HepG2 (cell line): ENCODE results near the gene CALY. TPM values are rescaled to one million over a fixed set of nuclear protein-coding genes. Genes with fewer than 3 reads are reported as not detected.

Experiments used
- AFF4 ChIP-seq: sonication (generic); formaldehyde crosslinking; IDR thresholded peaks from 2 replicates; pipeline ENCODE4 v1.4.0; 2020; ENCODE audit warnings: missing genetic modification reagents
- AGO2 ChIP-seq: fragments of 200-400 bp; formaldehyde crosslinking; optimal IDR thresholded peaks from 2 replicates; pipeline ENCODE3; 2017; ENCODE audit warnings: mild to moderate bottlenecking, low read depth, low read length, moderate library complexity
- ATRX ChIP-seq: sonication (generic); formaldehyde crosslinking; IDR thresholded peaks from 2 replicates; pipeline ENCODE4 v1.4.0; 2020; ENCODE audit warnings: missing genetic modification reagents, borderline replicate concordance
- FUBP1 ChIP-seq: sonication (generic); formaldehyde crosslinking; IDR thresholded peaks from 2 replicates; pipeline ENCODE4 v1.5.1; 2020; ENCODE audit warnings: missing genetic modification reagents, mild to moderate bottlenecking, borderline replicate concordance
- HNF1A ChIP-seq, 2 experiments: sonication (generic) in 1 of 2; formaldehyde crosslinking in 1 of 2; IDR thresholded peaks; 2 replicates each; pipeline versions ENCODE4 v1.4.0 to v1.6.1; 2016 to 2020; ENCODE audit warnings: borderline replicate concordance in 1 of 2, low read depth in 1 of 2, mild to moderate bottlenecking in 1 of 2, missing genetic modification reagents in 1 of 2
- KLF12 ChIP-seq: sonication (generic); formaldehyde crosslinking; IDR thresholded peaks from 2 replicates; pipeline ENCODE4 v1.4.0; 2020; ENCODE audit warnings: missing genetic modification reagents, borderline replicate concordance
- POLR2G ChIP-seq: fragments of 200-400 bp; formaldehyde crosslinking; IDR thresholded peaks from 2 replicates; pipeline ENCODE4 v1.6.1; 2018; ENCODE audit warnings: mild to moderate bottlenecking, low read depth, low read length, moderate library complexity
- RAD51 ChIP-seq: fragments of 450-650 bp; IDR thresholded peaks from 2 replicates; pipeline ENCODE4 v1.6.1; 2016; ENCODE audit warnings: borderline replicate concordance
- RNF2 ChIP-seq: fragments of 450-650 bp; conservative IDR thresholded peaks from 2 replicates; pipeline ENCODE4 v1.6.1; 2016; ENCODE audit warnings: low read depth
- STAT5B ChIP-seq: sonication (generic); formaldehyde crosslinking; IDR thresholded peaks from 2 replicates; pipeline ENCODE4 v1.4.0; 2020; ENCODE audit warnings: missing genetic modification reagents
- ZFX ChIP-seq: sonication (generic); formaldehyde crosslinking; IDR thresholded peaks from 2 replicates; pipeline ENCODE4 v1.4.0; 2020; ENCODE audit warnings: mild to moderate bottlenecking, low read depth, missing genetic modification reagents, moderate library complexity
- polyA plus RNA-seq, 8 experiments: library from polyadenylated mRNA; depleted of rRNA in 3 of 8; stranded (reverse) in 7 of 8; unstranded in 1 of 8; fragments of >200 nt; fragmentation: Illumina TruSeq in 4 of 8; extraction: Trizol in 4 of 8; gene quantifications; 2 replicates each; pipeline versions ENCODE4 v1.2.1 to v1.2.3, GENCODE V29; 2011 to 2016; ENCODE audit warnings: low read depth in 4 of 8, missing spikeins in 1 of 8, mixed read lengths in 1 of 8; ENCODE audit not compliant: insufficient read depth in 1 of 8
- total RNA-seq, 5 experiments: library from RNA; depleted of rRNA; stranded (reverse); fragments of >200 nt; fragmentation: Illumina TruSeq; extraction: Trizol; gene quantifications; 2 replicates each; pipeline ENCODE4 v1.2.3, GENCODE V29; 2016; ENCODE audit warnings: low read depth in 1 of 5
- TF ChIP-seq, protein P1 (sequence below): sonication (generic); formaldehyde crosslinking; IDR thresholded peaks from 2 replicates; pipeline ENCODE4 v1.5.1; 2020; ENCODE audit warnings: mild to moderate bottlenecking, moderate library complexity, missing genetic modification reagents
- TF ChIP-seq, protein P2 (sequence below): sonication (generic); formaldehyde crosslinking; conservative IDR thresholded peaks from 2 replicates; pipeline ENCODE4 v1.4.0; 2020; ENCODE audit warnings: missing genetic modification reagents
- TF ChIP-seq, protein P3 (sequence below): sonication (generic); formaldehyde crosslinking; IDR thresholded peaks from 2 replicates; pipeline ENCODE4 v1.4.0; 2020; ENCODE audit warnings: missing genetic modification reagents

CALY gene
- total and polyA plus RNA-seq, 2 of the 13 experiments (the other 11 are each of a cell fraction or from before 2014, with no cell fraction given) = 0.08 TPM; not detected in 1

- TF ChIP-seq, protein P1, sequence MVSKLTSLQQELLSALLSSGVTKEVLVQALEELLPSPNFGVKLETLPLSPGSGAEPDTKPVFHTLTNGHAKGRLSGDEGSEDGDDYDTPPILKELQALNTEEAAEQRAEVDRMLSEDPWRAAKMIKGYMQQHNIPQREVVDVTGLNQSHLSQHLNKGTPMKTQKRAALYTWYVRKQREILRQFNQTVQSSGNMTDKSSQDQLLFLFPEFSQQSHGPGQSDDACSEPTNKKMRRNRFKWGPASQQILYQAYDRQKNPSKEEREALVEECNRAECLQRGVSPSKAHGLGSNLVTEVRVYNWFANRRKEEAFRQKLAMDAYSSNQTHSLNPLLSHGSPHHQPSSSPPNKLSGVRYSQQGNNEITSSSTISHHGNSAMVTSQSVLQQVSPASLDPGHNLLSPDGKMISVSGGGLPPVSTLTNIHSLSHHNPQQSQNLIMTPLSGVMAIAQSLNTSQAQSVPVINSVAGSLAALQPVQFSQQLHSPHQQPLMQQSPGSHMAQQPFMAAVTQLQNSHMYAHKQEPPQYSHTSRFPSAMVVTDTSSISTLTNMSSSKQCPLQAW = 0 out of 2 replicates have a peak, but pooled peaks have one; percentile 5
- TF ChIP-seq, protein P2, sequence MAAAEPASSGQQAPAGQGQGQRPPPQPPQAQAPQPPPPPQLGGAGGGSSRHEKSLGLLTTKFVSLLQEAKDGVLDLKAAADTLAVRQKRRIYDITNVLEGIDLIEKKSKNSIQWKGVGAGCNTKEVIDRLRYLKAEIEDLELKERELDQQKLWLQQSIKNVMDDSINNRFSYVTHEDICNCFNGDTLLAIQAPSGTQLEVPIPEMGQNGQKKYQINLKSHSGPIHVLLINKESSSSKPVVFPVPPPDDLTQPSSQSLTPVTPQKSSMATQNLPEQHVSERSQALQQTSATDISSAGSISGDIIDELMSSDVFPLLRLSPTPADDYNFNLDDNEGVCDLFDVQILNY (CRISPR knock-in tag) = no peak
- 0 out of 2 replicates have a peak, but pooled peaks have one; percentile 20 for TF ChIP-seq KLF12 (CRISPR knock-in tag)
- TF ChIP-seq FUBP1 (CRISPR knock-in tag) = 0 out of 2 replicates have a peak, but pooled peaks have one; percentile 42
- TF ChIP-seq ZFX = peak; percentile 93
- no peak for TF ChIP-seq HNF1A (IDR thresholded peaks at IDR 0.05; ENCODE audit: low read depth)
- peak; percentile 31; the same call in 1 of the 2 replicates for TF ChIP-seq HNF1A (CRISPR knock-in tag; IDR thresholded peaks at IDR 0.05; ENCODE audit: borderline replicate concordance)
- no peak for TF ChIP-seq AFF4 (CRISPR knock-in tag)
- peak; percentile 69 for TF ChIP-seq AGO2
- TF ChIP-seq, protein P3, sequence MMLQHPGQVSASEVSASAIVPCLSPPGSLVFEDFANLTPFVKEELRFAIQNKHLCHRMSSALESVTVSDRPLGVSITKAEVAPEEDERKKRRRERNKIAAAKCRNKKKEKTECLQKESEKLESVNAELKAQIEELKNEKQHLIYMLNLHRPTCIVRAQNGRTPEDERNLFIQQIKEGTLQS (CRISPR knock-in tag) = peak; percentile 51; the same call in 1 of the 2 replicates
- TF ChIP-seq RNF2 = peak; percentile 44; the same call in 1 of the 2 replicates
- TF ChIP-seq STAT5B = no peak
- TF ChIP-seq POLR2G = peak; percentile 77
- TF ChIP-seq RAD51 = no peak
- no peak for TF ChIP-seq ATRX
Measured at GRCh38 chr10:133308421-133309099, 28.1 kb downstream of the CALY start, which contains the start of the genes TUBGCP2 and ZNF511 (continued).
